Activated naive CD4-positive, alpha-beta T cell treated with anti-CD3 and anti-CD28 coated beads, Interleukin-2, amount 10 ng/mL, durations not matched to agents 7 days and 5 days (primary cell): ENCODE data around the gene UTF1.

Experiments used
- CTCF ChIA-PET: fragments of 350-600 bp; sonication (Branson Sonifier 250); formaldehyde crosslinking; loops from one replicate; lab custom pipeline; 2021; ENCODE audit warnings: antibody characterized with exemption; lab: Charles Lee
- DNase-seq: peaks from one replicate; pipeline ENCODE4 v3.0.0-alpha.2; 2020
- H3K27ac Mint-ChIP-seq: one replicate; pipeline ENCODE4 v1.8.0; 2021; ENCODE audit warnings: mild to moderate bottlenecking, moderate library complexity, mixed read lengths
- H3K27me3 Mint-ChIP-seq: one replicate; pipeline ENCODE4 v1.8.0; 2021; ENCODE audit warnings: mild to moderate bottlenecking, mixed read lengths
- H3K36me3 Mint-ChIP-seq: one replicate; pipeline ENCODE4 v1.8.0; 2021; ENCODE audit warnings: mixed read lengths
- H3K4me1 Mint-ChIP-seq: one replicate; pipeline ENCODE4 v1.8.0; 2021; ENCODE audit warnings: mixed read lengths
- H3K4me3 Mint-ChIP-seq: one replicate; pipeline ENCODE4 v1.8.0; 2021; ENCODE audit warnings: mild to moderate bottlenecking, moderate library complexity, mixed read lengths
- H3K9me3 Mint-ChIP-seq: one replicate; pipeline ENCODE4 v1.8.0; 2021; ENCODE audit warnings: mixed read lengths

UTF1 gene, protein sequence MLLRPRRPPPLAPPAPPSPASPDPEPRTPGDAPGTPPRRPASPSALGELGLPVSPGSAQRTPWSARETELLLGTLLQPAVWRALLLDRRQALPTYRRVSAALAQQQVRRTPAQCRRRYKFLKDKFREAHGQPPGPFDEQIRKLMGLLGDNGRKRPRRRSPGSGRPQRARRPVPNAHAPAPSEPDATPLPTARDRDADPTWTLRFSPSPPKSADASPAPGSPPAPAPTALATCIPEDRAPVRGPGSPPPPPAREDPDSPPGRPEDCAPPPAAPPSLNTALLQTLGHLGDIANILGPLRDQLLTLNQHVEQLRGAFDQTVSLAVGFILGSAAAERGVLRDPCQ

DNA sequence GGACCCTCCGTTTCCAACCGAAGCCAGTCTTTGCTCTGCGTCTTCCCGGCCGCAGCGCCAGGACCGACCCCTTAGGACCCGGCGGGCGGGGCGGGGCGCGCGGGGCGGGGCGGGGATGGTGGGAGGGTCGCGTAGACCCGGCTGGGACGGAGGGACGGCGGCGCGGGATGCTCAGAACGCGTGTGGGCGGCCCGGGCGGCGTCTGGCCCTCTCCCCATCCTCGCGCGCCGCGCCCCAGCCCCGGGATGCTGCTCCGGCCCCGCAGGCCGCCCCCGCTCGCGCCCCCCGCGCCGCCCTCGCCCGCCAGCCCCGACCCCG, at the start of gene UTF1:
Gene UTF1 (plus strand): TSS at position 174 of the 318 bp plus-strand sequence. CDS start 72 bp downstream, at position 246.
- Mint-ChIP-seq H3K27me3 (peaks cover 95% of the 10 kb centered on the region), H3K4me1 (peaks cover 26% of the 10 kb centered on the region), H3K27ac (peak within 1 kb of the TSS; percentile 1), H3K36me3 (peaks cover 2% of the 10 kb centered on the region), H3K4me3 (no peak within 1 kb of the TSS), H3K9me3 (no peaks in the 10 kb centered on the region)
- no peak for DNase-seq
- CTCF ChIA-PET, result no interaction called here

DNA sequence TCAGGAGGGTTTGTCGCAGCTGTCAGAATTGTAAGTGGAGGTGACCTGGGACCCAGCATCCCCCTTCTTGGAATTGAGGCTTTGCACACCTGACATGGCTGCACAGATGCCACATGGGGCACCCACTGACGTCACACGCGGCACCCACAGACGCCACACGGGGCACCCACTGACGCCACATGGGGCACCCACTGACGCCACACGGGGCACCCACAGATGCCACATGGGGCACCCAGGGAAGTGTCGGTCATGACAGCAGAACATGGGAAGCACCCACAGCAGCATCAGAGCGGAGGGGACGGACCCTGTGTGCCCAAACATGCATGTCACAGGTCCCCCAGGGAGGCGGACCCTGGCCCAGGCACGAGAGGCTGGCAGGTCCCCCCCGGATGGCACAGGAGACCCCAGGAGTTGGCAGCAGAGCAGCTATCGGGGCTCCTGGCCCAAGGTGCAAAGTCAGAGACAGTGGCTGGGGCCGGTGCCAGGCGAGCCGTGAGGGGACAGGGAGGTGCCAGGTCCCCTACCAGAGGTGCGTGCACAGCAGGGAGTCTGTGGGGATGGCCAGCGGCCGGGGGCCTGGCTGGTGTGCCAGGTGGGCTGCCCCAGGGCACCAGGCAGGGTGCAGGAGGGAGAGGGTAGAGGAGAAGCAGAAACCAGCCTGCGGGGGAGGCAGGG, 48.9 kb upstream of the UTF1 start:
- CTCF ChIA-PET, result no interaction called here

DNA sequence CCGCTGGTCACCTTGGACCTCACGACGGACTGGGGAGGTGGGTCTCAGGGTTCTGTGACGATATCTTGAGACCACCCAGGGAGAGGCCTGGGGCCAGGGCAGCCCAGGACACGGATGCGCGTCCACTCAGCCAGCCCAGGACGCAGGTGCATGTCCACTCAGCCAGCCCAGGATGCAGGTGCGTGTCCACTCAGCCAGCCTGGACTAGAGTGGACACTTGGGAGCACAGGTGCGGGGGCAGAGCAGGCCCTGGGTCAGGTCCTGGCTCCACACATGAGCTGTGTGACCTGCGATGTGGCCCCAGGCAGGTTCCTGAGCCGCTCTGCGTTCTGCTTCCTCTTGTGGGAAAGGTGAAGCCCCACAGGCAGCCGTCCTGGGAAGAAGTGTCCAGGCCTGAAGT, 47.8 kb upstream of the UTF1 start:
- H3K36me3 Mint-ChIP-seq, result peaks cover 2% of the 10 kb centered on the region
- H3K4me1 Mint-ChIP-seq, result no peaks in the 10 kb centered on the region
- no peak overlapping the region for H3K4me3 Mint-ChIP-seq
- no peak overlapping the region for H3K27ac Mint-ChIP-seq
- H3K27me3 Mint-ChIP-seq, result no peaks in the 10 kb centered on the region
- CTCF ChIA-PET, result no interaction called here
- peaks cover 22% of the 10 kb centered on the region for H3K9me3 Mint-ChIP-seq
- no peak for DNase-seq

More for the DNA sequence above, 48.9 kb upstream of the UTF1 start:
- Mint-ChIP-seq H3K4me1 (no peaks in the 10 kb centered on the region), H3K27me3 (no peaks in the 10 kb centered on the region), H3K4me3 (no peak overlapping the region), H3K27ac (no peak overlapping the region), H3K36me3 (peaks cover 2% of the 10 kb centered on the region), H3K9me3 (peaks cover 30% of the 10 kb centered on the region)
- DNase-seq, result no peak

- no peak overlapping the region for H3K27ac Mint-ChIP-seq
- H3K4me1 Mint-ChIP-seq, result no peaks in the 10 kb centered on the region
- DNase-seq, result no peak
- H3K36me3 Mint-ChIP-seq, result no peaks in the 10 kb centered on the region
- peaks cover 13% of the 10 kb centered on the region for H3K9me3 Mint-ChIP-seq
- no peak overlapping the region for H3K4me3 Mint-ChIP-seq
- no peaks in the 10 kb centered on the region for H3K27me3 Mint-ChIP-seq
- CTCF ChIA-PET, result no interaction called here
These were observed 47.0 kb upstream of the UTF1 start for GRCh38 chr10:133182791-133183645.

GRCh38 chr10:133183646-133184378, 46.2 kb upstream of the UTF1 start:
- H3K4me3 Mint-ChIP-seq, result no peak overlapping the region
- DNase-seq, result no peak
- no peaks in the 10 kb centered on the region for H3K4me1 Mint-ChIP-seq
- H3K27me3 Mint-ChIP-seq, result no peaks in the 10 kb centered on the region
- CTCF ChIA-PET, result no interaction called here
- H3K36me3 Mint-ChIP-seq, result no peaks in the 10 kb centered on the region
- no peak overlapping the region for H3K27ac Mint-ChIP-seq
- peaks cover 11% of the 10 kb centered on the region for H3K9me3 Mint-ChIP-seq

GRCh38 chr10:133184591-133185244, 45.3 kb upstream of the UTF1 start:
- no peaks in the 10 kb centered on the region for H3K27me3 Mint-ChIP-seq
- no peaks in the 10 kb centered on the region for H3K4me1 Mint-ChIP-seq
- no peak overlapping the region for H3K4me3 Mint-ChIP-seq
- DNase-seq, result no peak
- CTCF ChIA-PET, result no interaction called here
- H3K9me3 Mint-ChIP-seq, result peaks cover 8% of the 10 kb centered on the region
- no peaks in the 10 kb centered on the region for H3K36me3 Mint-ChIP-seq
- no peak overlapping the region for H3K27ac Mint-ChIP-seq

DNA sequence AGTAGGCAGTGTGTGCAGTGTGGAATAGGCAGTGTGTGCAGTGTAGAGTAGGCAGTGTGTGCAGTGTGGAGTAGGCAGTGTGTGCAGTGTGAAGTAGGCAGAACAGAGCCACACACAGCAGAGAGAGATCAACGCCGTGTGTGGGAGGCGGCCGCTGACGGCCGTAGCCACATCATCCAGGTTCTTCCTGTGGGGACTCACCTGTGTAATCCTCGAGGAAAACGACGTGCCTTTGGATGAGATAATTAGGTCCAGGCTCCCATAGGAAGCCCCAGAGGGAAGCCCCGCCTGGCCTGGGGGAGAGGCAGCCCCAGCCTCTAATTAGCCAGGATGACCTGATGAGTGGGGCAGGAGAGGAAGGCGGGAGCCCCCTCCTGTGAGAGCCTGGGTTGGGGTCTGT, 44.6 kb upstream of the UTF1 start:
- peaks cover 8% of the 10 kb centered on the region for H3K9me3 Mint-ChIP-seq
- H3K36me3 Mint-ChIP-seq, result no peaks in the 10 kb centered on the region
- H3K27ac Mint-ChIP-seq, result no peak overlapping the region
- no peak overlapping the region for H3K4me3 Mint-ChIP-seq
- CTCF ChIA-PET, result no interaction called here
- no peaks in the 10 kb centered on the region for H3K4me1 Mint-ChIP-seq
- H3K27me3 Mint-ChIP-seq, result no peaks in the 10 kb centered on the region
- no peak for DNase-seq

GRCh38 chr10:133185916-133186315, 44.1 kb upstream of the UTF1 start:
- CTCF ChIA-PET, result no interaction called here
- Mint-ChIP-seq H3K4me1 (no peaks in the 10 kb centered on the region), H3K27me3 (no peaks in the 10 kb centered on the region), H3K27ac (no peak overlapping the region), H3K36me3 (no peaks in the 10 kb centered on the region), H3K4me3 (no peak overlapping the region), H3K9me3 (peaks cover 8% of the 10 kb centered on the region)
- no peak for DNase-seq

- Mint-ChIP-seq H3K36me3 (no peaks in the 10 kb centered on the region), H3K4me3 (no peak overlapping the region)
- CTCF ChIA-PET, result no interaction called here
These were observed 43.5 kb upstream of the UTF1 start for GRCh38 chr10:133186416-133187090.

DNA sequence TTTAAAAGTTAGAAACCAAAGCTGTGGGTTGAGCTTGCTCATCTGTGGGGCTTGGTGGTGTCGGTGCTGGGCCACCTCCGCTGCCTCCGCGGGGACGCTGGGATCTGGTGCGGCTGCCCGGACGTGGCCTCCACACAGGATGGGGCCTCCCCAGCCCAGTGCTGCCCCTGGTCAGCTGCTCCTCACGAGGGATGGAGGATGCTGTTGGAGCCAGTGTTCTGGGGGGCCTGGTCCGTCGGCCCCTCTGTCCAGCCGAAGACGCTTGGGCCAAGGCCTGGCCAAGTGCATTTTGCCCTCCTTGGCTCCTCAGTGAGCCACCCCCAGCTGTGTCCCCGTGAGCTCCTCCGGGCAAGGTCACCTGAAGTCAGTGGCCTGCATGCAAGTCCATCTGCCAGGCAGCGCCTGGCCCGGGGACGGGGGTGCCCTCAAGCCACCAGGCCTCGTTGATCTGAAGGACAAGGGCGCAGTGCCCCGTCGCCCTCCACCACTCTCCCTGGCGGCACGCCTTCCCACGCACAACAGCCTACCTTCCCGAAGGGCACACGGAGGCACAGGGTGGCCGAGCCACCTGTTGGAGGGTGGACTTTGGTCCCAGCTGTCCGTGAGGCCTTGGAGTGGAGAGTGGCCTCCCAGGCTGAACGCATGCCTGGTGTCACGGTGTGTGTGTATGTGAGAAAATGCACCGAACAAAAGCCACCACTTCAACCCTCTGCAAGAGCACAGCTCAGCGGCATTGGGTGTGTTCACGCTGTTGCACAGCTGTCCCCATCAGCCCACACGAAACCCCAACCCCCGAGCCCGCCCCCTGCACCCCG, 42.7 kb upstream of the UTF1 start:
- Mint-ChIP-seq H3K27ac (no peak overlapping the region), H3K36me3 (no peaks in the 10 kb centered on the region), H3K4me3 (no peak overlapping the region), H3K9me3 (peaks cover 8% of the 10 kb centered on the region), H3K27me3 (no peaks in the 10 kb centered on the region), H3K4me1 (no peaks in the 10 kb centered on the region)
- CTCF ChIA-PET, result no interaction called here
- DNase-seq, result no peak

More at GRCh38 chr10:133186416-133187090, 43.5 kb upstream of the UTF1 start:
- Mint-ChIP-seq H3K9me3 (peaks cover 8% of the 10 kb centered on the region), H3K4me1 (no peaks in the 10 kb centered on the region), H3K27ac (no peak overlapping the region), H3K27me3 (no peaks in the 10 kb centered on the region)
- no peak for DNase-seq

DNA sequence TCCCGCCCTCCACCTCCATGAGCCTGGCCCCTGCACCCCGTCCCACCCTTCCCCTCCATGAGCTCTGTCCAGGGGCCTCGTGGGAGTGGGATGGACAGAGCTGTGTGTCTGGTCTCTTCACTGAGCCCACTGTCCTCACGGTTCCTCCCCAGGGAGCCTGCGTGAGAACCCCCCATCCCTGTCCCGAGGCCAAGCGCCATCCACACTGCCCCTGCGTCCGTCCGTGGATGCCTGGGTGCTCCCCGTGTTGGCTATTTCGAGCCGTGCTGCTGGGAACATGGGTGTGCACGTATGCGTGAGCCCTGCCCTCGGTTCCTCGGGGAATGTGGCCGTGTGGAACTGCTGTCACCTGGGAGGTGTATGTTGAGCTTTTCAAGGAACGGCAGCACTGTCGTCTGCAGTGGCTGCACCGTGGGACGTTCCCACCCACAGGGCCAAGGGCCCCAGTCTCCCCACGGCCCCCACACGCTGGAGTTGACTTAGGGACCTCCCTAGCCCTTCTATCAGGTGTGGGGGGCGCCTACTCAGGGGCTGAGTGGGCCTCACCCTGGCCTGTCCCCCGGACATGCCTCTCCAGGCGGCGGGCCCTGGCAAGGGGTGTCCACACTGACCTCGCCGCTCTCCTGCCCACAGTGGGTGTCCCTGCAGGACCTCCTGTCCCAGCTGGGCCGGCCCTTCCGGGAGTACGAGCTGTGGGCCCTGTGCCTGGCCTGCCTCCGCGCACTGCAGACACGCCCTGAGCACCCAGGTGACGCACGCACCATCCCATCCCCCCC, 41.9 kb upstream of the UTF1 start:
- CTCF ChIA-PET, result interaction anchor here (1.0 kb wide), 1 partner anchor 45 kb away, joined by 3 read pairs; no protein-coding TSS in a partner anchor
- H3K36me3 Mint-ChIP-seq, result no peaks in the 10 kb centered on the region
- no peaks in the 10 kb centered on the region for H3K4me1 Mint-ChIP-seq

GRCh38 chr10:133189256-133189655, 40.8 kb upstream of the UTF1 start:
- Mint-ChIP-seq H3K9me3 (peaks cover 5% of the 10 kb centered on the region), H3K4me1 (no peaks in the 10 kb centered on the region), H3K27me3 (no peaks in the 10 kb centered on the region), H3K4me3 (no peak overlapping the region), H3K27ac (no peak overlapping the region), H3K36me3 (no peaks in the 10 kb centered on the region)
- DNase-seq, result no peak
- CTCF ChIA-PET, result no interaction called here

More for the DNA sequence above, 41.9 kb upstream of the UTF1 start:
- H3K27me3 Mint-ChIP-seq, result no peaks in the 10 kb centered on the region
- no peak overlapping the region for H3K4me3 Mint-ChIP-seq
- H3K27ac Mint-ChIP-seq, result no peak overlapping the region
- DNase-seq, result no peak
- peaks cover 8% of the 10 kb centered on the region for H3K9me3 Mint-ChIP-seq
